ENCODE data around the gene ATP2B2. TPM values are rescaled to one million over a fixed set of nuclear protein-coding genes. Genes with fewer than 3 reads are reported as not detected.

ATP2B2 gene
- total and polyA plus RNA-seq, 2 experiments from 2014 or later = 0.42 to 0.63 TPM

DNA sequence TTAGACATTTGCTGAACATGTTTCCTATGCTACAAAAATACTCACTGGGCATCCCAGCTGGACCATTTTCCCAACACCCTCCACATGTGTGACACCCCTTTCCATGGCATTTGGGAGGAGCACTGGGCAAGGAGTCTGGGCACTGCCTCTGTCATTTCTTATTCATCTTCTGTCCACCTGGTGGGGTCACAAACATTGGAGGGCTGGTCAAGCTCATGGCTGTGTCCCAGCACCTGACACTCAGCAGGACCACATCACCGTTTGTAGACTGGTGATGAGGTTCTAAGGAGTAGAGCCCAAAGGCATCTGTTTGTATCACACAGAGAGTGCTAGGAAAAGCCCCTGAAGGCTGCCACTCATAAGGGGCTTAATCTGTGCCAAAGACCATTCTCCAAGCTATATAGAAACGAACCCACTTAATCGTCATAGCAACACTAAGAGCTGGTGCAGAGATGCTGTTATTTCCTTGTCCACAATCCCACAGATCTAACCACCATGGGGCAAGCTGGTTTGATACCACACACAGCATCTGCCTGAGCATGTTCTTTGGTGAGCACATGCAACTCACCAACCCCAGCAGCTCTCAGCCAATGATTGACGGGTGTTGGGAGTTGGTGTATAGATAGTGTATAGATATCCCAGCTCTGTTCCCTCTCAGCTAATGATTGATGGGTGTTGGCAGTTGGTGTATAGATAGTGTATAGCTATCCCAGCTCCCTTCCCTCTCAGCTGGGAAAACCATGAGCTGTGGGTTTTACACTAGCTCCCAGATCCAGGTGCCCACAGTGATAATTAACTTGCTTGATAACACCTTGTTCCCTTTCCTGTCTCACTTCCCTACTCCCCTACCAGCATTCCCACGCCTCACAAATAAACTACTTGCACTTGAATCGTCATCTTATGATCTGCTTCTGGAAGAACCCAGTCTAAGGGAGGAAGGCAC is 42.7 kb upstream of the ATP2B2 start:
- no peaks in the 10 kb centered on the region for H3K79me2 ChIP-seq (replicated peaks; ENCODE audit: insufficient read depth)
- no peak overlapping the region for H3K27ac Mint-ChIP-seq
- H3K4me2 ChIP-seq = no peak overlapping the region
- H3K9me2 ChIP-seq (ENCODE audit: insufficient read depth) = no peaks in the 10 kb centered on the region
- H3K27me3 ChIP-seq (ENCODE audit: insufficient read depth) = no peaks in the 10 kb centered on the region
- no peaks in the 10 kb centered on the region for H4K20me1 ChIP-seq (replicated peaks; ENCODE audit: insufficient read depth)
- no peaks in the 10 kb centered on the region for H3K4me1 ChIP-seq (ENCODE audit: insufficient read depth)
- H3K4me3 ChIP-seq = no peak overlapping the region
- no peak overlapping the region for H2AFZ ChIP-seq
- ATAC-seq (no peak), DNase-seq (ENCODE audit: low spot score) (no peak)
- H3K27me3 Mint-ChIP-seq (ENCODE audit: insufficient read depth, low read depth, poor library complexity) = peaks cover 6% of the 10 kb centered on the region
- H3K9me3 Mint-ChIP-seq = peaks cover 6% of the 10 kb centered on the region; the same call in 2 of the 3 replicates
- H3K27ac ChIP-seq (ENCODE audit: low read depth) = no peak overlapping the region
- no peak overlapping the region for H3K4me3 Mint-ChIP-seq
- H3K4me1 Mint-ChIP-seq = 0 out of 3 replicates have a peak, but pooled peaks cover under 1% of the 10 kb centered on the region
- no peak for TF ChIP-seq STAT1 (IDR thresholded peaks at IDR 0.05; ENCODE audit: unreplicated experiment)
- TF ChIP-seq, protein P1, sequence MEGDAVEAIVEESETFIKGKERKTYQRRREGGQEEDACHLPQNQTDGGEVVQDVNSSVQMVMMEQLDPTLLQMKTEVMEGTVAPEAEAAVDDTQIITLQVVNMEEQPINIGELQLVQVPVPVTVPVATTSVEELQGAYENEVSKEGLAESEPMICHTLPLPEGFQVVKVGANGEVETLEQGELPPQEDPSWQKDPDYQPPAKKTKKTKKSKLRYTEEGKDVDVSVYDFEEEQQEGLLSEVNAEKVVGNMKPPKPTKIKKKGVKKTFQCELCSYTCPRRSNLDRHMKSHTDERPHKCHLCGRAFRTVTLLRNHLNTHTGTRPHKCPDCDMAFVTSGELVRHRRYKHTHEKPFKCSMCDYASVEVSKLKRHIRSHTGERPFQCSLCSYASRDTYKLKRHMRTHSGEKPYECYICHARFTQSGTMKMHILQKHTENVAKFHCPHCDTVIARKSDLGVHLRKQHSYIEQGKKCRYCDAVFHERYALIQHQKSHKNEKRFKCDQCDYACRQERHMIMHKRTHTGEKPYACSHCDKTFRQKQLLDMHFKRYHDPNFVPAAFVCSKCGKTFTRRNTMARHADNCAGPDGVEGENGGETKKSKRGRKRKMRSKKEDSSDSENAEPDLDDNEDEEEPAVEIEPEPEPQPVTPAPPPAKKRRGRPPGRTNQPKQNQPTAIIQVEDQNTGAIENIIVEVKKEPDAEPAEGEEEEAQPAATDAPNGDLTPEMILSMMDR (conservative IDR thresholded peaks at IDR 0.05; ENCODE audit: low read depth in 2 of 2) = no peak
- TF ChIP-seq, protein P2, sequence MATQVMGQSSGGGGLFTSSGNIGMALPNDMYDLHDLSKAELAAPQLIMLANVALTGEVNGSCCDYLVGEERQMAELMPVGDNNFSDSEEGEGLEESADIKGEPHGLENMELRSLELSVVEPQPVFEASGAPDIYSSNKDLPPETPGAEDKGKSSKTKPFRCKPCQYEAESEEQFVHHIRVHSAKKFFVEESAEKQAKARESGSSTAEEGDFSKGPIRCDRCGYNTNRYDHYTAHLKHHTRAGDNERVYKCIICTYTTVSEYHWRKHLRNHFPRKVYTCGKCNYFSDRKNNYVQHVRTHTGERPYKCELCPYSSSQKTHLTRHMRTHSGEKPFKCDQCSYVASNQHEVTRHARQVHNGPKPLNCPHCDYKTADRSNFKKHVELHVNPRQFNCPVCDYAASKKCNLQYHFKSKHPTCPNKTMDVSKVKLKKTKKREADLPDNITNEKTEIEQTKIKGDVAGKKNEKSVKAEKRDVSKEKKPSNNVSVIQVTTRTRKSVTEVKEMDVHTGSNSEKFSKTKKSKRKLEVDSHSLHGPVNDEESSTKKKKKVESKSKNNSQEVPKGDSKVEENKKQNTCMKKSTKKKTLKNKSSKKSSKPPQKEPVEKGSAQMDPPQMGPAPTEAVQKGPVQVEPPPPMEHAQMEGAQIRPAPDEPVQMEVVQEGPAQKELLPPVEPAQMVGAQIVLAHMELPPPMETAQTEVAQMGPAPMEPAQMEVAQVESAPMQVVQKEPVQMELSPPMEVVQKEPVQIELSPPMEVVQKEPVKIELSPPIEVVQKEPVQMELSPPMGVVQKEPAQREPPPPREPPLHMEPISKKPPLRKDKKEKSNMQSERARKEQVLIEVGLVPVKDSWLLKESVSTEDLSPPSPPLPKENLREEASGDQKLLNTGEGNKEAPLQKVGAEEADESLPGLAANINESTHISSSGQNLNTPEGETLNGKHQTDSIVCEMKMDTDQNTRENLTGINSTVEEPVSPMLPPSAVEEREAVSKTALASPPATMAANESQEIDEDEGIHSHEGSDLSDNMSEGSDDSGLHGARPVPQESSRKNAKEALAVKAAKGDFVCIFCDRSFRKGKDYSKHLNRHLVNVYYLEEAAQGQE (IDR thresholded peaks at IDR 0.05; ENCODE audit: unreplicated experiment) = no peak
- TF ChIP-seq CREB1 (CRISPR knock-in tag; IDR thresholded peaks at IDR 0.05; ENCODE audit: low read depth) = no peak
- no peak for TF ChIP-seq ZNF114 (CRISPR knock-in tag; IDR thresholded peaks at IDR 0.05)
- TF ChIP-seq EZH2 (IDR thresholded peaks at IDR 0.05; ENCODE audit: low read depth, unreplicated experiment) = no peak
- no peak for TF ChIP-seq ZNF331 (CRISPR knock-in tag; IDR thresholded peaks at IDR 0.05; ENCODE audit: low read depth)
- TF ChIP-seq POLR2AphosphoS5 (IDR thresholded peaks at IDR 0.05; ENCODE audit: low read depth) = no peak
- TF ChIP-seq JUNB (IDR thresholded peaks at IDR 0.05; ENCODE audit: unreplicated experiment) = no peak
- TF ChIP-seq, protein P3, sequence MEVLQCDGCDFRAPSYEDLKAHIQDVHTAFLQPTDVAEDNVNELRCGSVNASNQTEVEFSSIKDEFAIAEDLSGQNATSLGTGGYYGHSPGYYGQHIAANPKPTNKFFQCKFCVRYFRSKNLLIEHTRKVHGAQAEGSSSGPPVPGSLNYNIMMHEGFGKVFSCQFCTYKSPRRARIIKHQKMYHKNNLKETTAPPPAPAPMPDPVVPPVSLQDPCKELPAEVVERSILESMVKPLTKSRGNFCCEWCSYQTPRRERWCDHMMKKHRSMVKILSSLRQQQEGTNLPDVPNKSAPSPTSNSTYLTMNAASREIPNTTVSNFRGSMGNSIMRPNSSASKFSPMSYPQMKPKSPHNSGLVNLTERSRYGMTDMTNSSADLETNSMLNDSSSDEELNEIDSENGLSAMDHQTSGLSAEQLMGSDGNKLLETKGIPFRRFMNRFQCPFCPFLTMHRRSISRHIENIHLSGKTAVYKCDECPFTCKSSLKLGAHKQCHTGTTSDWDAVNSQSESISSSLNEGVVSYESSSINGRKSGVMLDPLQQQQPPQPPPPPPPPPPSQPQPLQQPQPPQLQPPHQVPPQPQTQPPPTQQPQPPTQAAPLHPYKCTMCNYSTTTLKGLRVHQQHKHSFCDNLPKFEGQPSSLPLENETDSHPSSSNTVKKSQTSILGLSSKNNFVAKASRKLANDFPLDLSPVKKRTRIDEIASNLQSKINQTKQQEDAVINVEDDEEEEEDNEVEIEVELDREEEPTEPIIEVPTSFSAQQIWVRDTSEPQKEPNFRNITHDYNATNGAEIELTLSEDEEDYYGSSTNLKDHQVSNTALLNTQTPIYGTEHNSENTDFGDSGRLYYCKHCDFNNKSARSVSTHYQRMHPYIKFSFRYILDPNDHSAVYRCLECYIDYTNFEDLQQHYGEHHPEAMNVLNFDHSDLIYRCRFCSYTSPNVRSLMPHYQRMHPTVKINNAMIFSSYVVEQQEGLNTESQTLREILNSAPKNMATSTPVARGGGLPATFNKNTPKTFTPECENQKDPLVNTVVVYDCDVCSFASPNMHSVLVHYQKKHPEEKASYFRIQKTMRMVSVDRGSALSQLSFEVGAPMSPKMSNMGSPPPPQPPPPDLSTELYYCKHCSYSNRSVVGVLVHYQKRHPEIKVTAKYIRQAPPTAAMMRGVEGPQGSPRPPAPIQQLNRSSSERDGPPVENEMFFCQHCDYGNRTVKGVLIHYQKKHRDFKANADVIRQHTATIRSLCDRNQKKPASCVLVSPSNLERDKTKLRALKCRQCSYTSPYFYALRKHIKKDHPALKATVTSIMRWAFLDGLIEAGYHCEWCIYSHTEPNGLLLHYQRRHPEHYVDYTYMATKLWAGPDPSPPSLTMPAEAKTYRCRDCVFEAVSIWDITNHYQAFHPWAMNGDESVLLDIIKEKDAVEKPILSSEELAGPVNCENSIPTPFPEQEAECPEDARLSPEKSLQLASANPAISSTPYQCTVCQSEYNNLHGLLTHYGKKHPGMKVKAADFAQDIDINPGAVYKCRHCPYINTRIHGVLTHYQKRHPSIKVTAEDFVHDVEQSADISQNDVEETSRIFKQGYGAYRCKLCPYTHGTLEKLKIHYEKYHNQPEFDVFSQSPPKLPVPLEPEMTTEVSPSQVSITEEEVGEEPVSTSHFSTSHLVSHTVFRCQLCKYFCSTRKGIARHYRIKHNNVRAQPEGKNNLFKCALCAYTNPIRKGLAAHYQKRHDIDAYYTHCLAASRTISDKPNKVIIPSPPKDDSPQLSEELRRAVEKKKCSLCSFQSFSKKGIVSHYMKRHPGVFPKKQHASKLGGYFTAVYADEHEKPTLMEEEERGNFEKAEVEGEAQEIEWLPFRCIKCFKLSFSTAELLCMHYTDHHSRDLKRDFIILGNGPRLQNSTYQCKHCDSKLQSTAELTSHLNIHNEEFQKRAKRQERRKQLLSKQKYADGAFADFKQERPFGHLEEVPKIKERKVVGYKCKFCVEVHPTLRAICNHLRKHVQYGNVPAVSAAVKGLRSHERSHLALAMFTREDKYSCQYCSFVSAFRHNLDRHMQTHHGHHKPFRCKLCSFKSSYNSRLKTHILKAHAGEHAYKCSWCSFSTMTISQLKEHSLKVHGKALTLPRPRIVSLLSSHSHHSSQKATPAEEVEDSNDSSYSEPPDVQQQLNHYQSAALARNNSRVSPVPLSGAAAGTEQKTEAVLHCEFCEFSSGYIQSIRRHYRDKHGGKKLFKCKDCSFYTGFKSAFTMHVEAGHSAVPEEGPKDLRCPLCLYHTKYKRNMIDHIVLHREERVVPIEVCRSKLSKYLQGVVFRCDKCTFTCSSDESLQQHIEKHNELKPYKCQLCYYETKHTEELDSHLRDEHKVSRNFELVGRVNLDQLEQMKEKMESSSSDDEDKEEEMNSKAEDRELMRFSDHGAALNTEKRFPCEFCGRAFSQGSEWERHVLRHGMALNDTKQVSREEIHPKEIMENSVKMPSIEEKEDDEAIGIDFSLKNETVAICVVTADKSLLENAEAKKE (CRISPR knock-in tag; IDR thresholded peaks at IDR 0.05) = no peak
- TF ChIP-seq NANOG (IDR thresholded peaks at IDR 0.05; ENCODE audit: borderline replicate concordance) = no peak
- H3K36me3 ChIP-seq (ENCODE audit: insufficient read depth) = no peaks in the 10 kb centered on the region
- H3K36me3 Mint-ChIP-seq (ENCODE audit: low read depth) = no peaks in the 10 kb centered on the region
- no peaks in the 10 kb centered on the region for H3F3A ChIP-seq (replicated peaks; ENCODE audit: low read depth)

Measured in GM23338 (cell line).